ENCODE data around the gene ABRAXAS1.

The ABRAXAS1 gene

DNA sequence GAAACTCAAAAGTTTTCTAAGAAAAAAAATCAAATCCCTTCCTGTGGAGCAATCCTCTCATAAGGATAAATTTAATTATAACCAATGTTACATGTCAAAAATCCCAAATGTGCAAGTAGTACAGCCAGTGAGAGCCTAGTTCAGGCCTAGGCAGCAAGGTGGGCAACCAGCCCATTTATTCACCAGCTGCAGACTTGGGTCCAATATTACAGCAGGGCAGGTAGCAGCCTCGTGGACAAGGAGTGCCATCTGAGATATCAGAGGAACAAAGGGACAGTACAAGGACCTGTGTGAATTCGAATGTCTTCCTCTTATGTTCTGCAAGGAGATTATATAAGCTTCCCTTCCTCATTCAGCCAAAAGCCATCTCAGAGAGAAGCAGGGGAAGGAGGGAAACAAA, 35.9 kb downstream of the ABRAXAS1 start:
- DNase-seq: no peak

DNA sequence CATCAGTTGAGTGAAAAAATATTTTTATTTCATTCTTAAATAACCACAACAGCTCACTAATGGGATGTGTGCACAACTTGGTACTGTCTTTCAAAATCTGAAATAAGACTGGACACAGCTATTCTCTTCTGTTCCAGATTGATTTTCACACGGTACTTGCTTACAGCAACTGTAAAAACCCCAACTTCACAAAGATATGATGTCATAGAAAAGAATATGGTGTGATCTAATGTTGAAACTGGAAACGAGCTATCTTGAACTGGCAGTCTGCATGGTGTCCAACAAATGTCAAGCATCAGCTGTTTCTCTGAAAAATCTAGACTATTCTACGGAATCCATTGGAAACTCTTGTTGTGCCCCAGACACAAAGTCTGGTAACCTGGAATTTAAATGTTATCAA, 44.0 kb downstream of the ABRAXAS1 start:
- no peak for DNase-seq

DNA sequence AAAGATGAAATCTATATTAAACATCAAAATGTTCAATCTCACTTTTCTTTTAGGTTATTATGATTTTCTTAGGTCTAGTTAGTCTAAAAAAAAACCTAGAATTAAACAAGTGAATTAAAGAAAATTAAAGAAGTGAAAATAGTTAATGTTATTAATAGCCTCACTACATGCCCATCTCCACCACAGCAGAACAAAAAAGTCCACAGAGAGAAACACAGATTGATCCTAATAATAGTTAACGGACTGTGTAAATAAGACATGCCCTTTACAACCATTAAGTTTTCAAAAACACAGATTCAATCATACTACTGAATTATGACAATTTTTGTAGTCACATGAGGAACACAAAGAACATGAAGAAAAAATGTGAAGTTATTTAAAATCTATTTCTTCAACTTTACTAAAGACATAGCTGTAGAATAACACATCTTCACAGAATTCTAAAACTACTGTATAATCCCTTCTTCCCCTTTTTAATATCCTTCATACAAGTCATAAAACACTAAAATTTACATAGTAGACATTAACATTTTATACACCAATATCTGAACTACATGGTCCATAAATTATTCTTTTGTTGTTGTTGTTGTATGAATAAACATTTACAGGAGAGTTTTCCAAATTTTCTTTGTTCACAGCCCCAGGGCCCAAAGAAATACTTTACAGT, 44.6 kb downstream of the ABRAXAS1 start:
- DNase-seq: no peak

DNA sequence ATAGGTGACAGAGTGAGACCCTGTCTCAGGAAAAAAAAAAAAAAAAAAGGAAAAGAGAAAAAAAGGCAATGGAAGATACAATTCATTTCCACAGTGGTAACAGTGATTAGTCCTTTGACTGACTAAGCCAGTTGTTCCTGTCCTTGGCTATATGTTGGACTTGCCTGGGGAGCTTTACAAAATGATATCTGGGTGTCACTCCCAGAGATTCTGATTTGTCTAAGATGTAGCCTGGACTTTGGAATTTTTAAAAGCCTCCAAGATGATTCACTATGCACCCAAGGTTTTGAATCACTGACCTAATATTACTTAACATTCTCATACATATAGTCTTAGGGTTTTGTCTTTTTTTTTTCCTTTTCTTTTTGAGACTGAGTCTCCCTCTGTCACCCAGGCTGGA, 46.2 kb downstream of the ABRAXAS1 start:
- no peak for DNase-seq

DNA sequence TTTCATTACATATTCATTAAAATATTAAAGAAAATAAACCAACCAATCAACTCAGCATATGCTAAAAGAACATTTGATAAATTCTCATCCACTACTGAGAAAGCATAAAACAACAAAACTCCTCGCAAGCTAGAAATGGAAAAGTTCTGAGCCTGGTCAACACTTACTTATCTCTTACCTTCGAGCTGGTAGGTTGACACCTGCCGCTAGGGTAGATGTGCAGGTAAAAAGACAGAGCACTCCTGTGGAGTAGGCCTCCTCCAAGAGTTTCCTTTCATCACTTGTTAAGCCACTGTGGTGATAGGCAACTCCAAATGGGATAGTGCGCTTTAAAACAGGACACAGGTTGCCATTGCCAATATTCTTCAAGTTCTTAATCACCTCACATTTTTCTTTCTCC, 48.2 kb downstream of the ABRAXAS1 start:
- DNase-seq: no peak

DNA sequence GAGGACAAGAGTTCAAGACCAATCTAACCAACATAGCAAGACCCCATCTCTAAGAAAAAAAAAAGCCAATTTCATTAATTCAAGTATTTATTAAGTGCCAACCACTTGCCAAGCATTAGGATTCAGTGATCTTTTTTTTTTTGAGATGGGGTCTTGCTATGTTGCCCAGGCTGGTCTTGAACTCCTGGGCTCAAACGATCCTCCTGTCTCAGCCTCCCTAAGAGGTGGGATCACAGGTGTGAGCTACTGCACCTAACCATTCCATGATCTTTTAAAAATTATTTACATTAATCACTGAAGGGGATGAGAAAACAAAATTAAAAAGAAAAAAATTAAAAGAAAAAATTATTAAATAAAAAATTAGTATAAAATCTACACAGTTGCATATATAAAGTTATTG, 53.7 kb downstream of the ABRAXAS1 start:
- DNase-seq: no peak

DNA sequence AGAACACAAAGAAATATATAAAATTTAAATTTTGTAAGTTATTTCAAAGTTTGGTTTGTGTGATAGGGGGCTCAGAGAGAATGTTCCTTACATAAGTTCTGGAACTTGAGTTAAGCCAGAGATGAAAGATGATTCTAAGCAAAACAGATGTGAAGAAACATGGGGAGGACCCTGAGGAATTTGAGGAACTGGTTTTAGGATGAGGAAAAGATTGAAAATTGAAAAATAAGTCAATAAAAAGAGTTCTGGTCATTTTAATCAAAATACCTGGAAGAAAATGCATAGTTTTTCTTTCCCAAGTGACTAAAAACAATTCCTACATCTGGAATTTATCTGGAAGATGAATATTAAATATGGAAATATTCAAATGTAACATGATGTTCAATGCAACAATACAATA, 66.7 kb downstream of the ABRAXAS1 start:
- no peak for DNase-seq

DNA sequence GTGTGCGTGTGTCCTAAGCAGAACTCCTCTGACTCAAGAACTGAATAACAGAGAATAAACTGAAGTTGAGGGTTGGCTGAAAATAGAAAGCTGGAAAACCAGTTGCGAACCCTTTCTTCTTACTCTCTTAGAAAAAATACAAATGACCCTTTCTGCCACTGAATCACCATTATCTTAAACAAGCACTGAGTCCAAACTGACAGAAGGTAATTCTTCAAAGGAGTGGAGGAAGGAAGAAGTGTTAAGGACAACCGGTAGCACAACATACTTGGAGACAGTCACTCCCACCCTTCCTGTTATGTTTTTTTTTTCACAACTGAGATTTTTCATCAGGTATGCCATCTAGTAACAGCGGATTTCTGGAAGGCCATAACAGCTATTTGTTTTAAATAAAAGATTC, 67.3 kb downstream of the ABRAXAS1 start:
- DNase-seq: no peak

DNA sequence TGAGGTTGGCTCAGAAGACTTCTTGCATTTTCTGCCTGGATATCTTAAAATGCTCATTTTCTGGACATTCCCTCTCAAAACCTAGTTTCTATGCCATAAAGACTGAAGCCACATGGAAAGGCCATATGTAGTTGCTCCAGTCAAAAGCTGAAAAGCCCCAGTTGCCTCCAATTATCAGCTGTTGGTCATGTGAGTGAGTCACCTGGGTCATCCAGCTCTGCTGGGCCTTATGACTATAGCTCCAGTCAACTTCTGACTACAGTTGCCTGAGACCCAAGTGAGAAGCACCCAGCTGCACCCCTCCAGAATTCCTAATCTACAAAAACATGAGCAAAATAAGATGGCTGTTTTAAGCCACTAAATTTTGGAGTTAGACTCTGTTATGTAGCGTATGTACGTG, 71.2 kb downstream of the ABRAXAS1 start:
- no peak for DNase-seq
